VCaP (cell line): Measurements from ENCODE around the gene FNDC8.
"Not testable (repeated sequence)": the region's sequence is repeated elsewhere in the genome, so short reads cannot be mapped to it uniquely, and the experiment has no call there.

Experiments
- H3K27ac ChIP-seq: fragments of 450-650 bp; 2 replicates; pipeline ENCODE4 v1.5.1; 2017
- TF ChIP-seq, protein P1 (sequence below): fragments of 450-650 bp; conservative IDR thresholded peaks from 2 replicates; pipeline ENCODE4 v1.5.1; 2017; ENCODE audit warnings: mild to moderate bottlenecking, moderate library complexity

The FNDC8 gene

DNA sequence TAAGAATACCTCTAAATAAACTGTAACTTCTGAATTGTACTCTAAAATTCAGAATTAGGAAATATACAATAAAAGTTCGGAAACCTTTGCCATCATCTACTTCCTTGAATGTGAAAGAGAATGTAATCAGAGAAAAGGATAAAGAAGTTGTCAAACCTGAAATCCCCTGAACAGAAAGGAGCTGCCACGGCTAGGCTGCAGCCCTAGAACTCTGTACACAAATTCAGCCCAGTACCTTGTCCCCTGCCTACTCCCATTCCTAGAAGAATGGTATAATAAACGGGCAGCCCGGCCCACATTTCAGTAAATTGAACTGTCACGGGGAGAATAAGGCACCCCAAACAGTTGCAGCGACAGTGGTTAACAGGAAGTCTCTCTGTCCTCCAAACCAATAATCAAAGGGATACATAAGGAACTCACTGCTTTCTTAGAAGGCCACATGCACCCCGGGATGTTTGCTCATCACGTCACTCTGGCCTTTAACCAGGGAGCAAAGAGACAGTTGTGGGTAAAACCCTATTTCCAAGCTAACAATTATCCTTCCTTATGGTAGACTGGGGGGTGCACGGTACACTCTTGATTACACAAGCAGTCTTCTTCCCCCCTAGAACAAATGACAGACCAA lies 33.6 kb upstream of the FNDC8 start:
- TF ChIP-seq, protein P1, sequence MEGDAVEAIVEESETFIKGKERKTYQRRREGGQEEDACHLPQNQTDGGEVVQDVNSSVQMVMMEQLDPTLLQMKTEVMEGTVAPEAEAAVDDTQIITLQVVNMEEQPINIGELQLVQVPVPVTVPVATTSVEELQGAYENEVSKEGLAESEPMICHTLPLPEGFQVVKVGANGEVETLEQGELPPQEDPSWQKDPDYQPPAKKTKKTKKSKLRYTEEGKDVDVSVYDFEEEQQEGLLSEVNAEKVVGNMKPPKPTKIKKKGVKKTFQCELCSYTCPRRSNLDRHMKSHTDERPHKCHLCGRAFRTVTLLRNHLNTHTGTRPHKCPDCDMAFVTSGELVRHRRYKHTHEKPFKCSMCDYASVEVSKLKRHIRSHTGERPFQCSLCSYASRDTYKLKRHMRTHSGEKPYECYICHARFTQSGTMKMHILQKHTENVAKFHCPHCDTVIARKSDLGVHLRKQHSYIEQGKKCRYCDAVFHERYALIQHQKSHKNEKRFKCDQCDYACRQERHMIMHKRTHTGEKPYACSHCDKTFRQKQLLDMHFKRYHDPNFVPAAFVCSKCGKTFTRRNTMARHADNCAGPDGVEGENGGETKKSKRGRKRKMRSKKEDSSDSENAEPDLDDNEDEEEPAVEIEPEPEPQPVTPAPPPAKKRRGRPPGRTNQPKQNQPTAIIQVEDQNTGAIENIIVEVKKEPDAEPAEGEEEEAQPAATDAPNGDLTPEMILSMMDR, result no peak
- H3K27ac ChIP-seq, result peak overlapping the region; percentile 96

DNA sequence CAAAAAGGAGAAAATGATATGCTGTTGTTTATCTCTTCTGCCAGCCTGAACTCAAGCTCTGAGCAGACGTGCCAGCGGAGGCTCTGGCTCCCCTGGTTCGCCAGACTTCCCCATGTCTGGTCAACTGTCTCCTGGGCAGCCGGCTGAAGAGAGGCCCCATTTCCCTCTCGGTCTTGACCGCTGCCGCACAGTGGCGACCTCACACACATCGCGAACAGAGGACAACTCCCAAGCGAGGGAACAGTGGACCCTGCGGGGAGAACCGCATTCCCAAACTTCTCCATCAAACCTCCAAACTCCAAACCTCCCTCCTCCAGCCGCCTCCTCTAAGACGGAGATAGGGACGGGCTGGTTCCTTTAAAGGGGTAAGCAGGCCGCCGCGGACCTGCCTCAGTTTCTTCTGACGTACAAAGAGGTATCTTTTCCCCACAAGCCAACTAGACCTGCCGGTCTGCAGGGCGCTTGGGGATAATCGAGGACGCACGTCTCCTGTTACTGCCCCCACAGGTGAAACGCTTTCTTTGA lies 33.0 kb upstream of the FNDC8 start:
- TF ChIP-seq, protein P1, result no peak
- H3K27ac ChIP-seq, result peak overlapping the region; percentile 96

DNA sequence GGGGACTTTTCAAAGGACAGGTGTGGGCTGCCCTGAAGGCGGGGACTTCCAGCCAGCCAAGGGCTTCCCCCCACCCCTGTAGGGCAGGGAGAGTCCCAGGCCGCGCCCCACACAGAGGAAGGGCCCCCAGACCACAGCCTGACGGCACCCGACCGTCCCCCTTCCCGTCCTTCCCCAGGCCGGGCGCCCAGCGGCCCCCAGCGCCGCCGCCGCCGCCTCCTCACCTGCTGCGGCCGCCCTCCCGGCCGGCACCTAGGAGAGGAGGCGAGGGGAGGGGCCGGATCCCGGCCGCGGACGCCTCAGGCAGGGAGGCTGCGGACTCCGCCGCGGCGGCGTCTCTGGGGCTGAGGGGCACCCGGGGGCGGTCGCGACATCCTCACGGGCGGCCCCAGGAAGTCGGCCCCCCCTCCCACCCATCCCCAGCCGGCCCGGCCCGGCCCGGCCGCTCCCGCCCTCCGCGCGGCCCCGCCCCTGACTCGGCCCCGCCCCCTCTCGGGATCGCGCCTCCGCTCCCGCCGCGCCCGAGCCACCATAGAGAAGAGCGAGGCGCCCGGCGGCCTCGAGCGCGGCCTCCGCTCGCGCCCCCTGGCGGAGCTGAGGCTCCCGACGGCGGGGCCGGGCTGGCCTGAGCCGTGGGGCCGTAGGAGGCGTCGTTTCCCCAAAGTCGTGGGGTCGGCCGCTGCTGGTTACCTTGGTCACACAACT lies 32.4 kb upstream of the FNDC8 start:
- peak overlapping the region; percentile 96 for H3K27ac ChIP-seq
- TF ChIP-seq, protein P1, result peak; percentile 99

DNA sequence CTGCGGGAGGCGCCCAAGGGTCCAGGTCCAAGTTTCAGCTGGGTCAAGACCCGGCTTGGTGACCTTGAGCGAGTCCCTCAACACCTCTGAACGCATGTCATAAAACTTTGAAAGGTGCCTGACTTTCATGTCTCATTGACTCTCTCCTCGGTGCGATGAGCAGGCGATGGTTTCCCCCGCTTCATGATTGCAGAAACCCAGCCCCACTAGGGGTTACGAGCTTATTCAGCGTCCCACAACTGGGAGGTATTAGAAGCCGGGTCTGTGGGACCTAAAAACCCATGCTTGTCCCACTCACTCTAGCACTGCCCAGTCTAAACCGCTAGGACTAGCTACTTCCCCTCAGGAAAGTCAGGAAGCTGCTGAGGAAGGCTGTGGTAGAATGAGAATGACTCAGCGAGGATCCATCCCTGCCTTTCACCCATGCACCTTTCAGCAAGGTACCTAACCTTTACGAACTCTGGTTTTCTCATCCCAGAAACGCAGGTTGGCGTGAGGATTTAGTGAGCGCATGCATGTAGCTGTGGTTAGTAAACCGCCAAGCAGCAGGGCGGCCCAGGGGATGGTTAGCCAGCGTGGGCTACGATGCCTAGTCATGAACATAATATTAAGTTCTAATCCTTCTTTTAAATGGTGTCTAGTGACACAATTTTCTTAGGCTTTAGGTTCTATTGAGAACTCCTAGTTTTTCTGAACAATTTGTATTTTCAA lies 31.7 kb upstream of the FNDC8 start:
- TF ChIP-seq, protein P1, result no peak; the same call in none of the 2 replicates
- peak overlapping the region; percentile 96 for H3K27ac ChIP-seq

DNA sequence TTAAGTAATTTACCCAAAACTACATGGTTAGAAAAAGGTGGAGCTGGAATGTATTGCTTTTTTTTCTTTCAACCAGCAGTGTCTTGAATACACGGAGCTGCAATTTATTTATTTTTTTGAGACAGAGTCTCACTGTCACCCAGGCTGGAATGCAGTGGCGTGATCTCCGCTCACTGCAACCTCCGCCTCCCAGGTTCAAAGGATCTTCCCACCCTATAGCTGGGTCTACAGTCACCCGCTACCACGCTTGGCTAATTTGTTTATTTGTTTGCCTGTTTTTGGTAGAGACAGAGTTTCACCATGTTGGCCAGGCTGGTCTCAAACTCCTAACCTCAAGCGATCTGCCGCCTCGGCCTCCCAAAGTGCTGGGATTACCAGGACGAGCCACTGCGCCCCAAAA lies 30.7 kb upstream of the FNDC8 start:
- H3K27ac ChIP-seq, result not testable (repeated sequence)

DNA sequence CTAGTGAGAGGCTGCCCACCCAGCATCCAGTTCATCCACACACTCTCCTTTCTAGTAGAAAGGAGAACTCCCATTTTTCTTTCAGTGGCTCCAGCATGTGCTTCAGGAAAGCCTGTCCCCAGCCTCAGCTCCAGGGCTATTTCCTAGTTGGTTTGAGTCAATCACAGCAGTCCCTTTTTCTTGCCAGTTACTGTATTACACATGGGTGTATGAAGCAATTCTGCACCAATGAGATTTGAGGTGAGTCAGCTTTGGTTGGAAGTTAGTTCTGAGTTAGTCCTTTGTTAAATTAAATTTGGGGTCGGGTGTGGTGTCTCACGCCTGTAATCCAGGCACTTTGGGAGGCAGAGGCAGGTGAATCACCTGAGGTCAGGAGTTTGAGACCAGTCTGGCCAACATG lies 26.5 kb upstream of the FNDC8 start:
- TF ChIP-seq, protein P1, result no peak
- no peak overlapping the region for H3K27ac ChIP-seq

DNA sequence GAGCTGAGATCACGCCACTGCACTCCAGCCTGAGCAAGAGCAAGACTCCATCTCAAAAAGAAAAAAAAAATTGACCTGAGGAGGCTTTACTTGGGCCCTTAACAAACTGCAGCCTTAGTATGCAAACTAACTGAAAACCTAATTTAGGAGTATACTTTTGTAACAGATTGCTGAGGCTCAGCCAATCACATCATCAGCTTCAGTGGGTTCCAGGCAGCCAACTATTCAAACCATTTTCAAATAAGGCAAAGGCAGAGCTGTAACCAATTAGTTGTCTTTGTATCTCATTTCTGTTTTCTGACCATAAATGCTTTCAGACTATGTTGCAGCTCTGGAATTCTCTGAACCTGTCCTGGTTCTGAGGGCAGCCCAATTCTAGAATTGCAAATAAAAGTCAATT lies 25.7 kb upstream of the FNDC8 start:
- no peak overlapping the region for H3K27ac ChIP-seq
- TF ChIP-seq, protein P1, result no peak
